Cardiac fibroblast (primary cell): ENCODE measurements around the gene MMS19.

Experiments
- DNase-seq, 2 donors: peaks; one replicate each; pipeline versions ENCODE4 v3.0.0 to v3.0.0-alpha.2; 2010; ENCODE audit warnings: low read depth in 2 of 2
- H3K4me3 ChIP-seq, 2 donors: replicated peaks in 1 of 2; 1 replicate in 1 of 2; 2 replicates in 1 of 2; pipeline ENCODE4 v1.5.1; 2011; ENCODE audit warnings: low read depth in 2 of 2, low read length in 2 of 2, mild to moderate bottlenecking in 2 of 2, moderate library complexity in 1 of 2
- CTCF ChIP-seq: IDR thresholded peaks from one replicate; pipeline ENCODE4 v1.5.1; 2011; ENCODE audit warnings: low read depth, mild to moderate bottlenecking, low read length, inconsistent platforms

Gene MMS19

GRCh38 chr10:97456686-97457065 lies 41.5 kb downstream of the MMS19 start:
- no peak for DNase-seq
- H3K4me3 ChIP-seq = no peak overlapping the region
- TF ChIP-seq CTCF = no peak

- DNase-seq = no peak
- H3K4me3 ChIP-seq = no peak overlapping the region
These were observed 42.1 kb downstream of the MMS19 start for GRCh38 chr10:97456034-97456685.

GRCh38 chr10:97454330-97455036 lies 43.7 kb downstream of the MMS19 start:
- H3K4me3 ChIP-seq = no peak overlapping the region
- DNase-seq = peak; percentile 54 to 75
- TF ChIP-seq CTCF = no peak

More at GRCh38 chr10:97456034-97456685, 42.1 kb downstream of the MMS19 start:
- no peak for TF ChIP-seq CTCF

- no peak overlapping the region for H3K4me3 ChIP-seq
- no peak for TF ChIP-seq CTCF
- DNase-seq = no peak
These were observed 45.9 kb downstream of the MMS19 start for GRCh38 chr10:97452352-97452751.

GRCh38 chr10:97451605-97452004 lies 46.6 kb downstream of the MMS19 start:
- H3K4me3 ChIP-seq = no peak overlapping the region
- no peak for TF ChIP-seq CTCF
- no peak for DNase-seq

- TF ChIP-seq CTCF = no peak
- DNase-seq = peak in 1 of 2 donors; percentile 29
- H3K4me3 ChIP-seq = no peak overlapping the region
These were observed 47.4 kb downstream of the MMS19 start for GRCh38 chr10:97450828-97451227.
